Measurements from ENCODE around the gene ANKRD28.

- TF ChIP-seq, protein P1, sequence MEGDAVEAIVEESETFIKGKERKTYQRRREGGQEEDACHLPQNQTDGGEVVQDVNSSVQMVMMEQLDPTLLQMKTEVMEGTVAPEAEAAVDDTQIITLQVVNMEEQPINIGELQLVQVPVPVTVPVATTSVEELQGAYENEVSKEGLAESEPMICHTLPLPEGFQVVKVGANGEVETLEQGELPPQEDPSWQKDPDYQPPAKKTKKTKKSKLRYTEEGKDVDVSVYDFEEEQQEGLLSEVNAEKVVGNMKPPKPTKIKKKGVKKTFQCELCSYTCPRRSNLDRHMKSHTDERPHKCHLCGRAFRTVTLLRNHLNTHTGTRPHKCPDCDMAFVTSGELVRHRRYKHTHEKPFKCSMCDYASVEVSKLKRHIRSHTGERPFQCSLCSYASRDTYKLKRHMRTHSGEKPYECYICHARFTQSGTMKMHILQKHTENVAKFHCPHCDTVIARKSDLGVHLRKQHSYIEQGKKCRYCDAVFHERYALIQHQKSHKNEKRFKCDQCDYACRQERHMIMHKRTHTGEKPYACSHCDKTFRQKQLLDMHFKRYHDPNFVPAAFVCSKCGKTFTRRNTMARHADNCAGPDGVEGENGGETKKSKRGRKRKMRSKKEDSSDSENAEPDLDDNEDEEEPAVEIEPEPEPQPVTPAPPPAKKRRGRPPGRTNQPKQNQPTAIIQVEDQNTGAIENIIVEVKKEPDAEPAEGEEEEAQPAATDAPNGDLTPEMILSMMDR (IDR thresholded peaks at IDR 0.05 in 4 of 5, conservative IDR thresholded peaks at IDR 0.05 in 1 of 5): no peak
- TF ChIP-seq POLR2A (IDR thresholded peaks at IDR 0.05): no peak
These were observed 910 bp upstream of the ANKRD28 start for GRCh38 chr3:15798533-15799245.

Measured in gastrocnemius medialis (tissue), 4 donors.